Measurements from ENCODE around the gene ZSCAN10.

ZSCAN10 gene

GRCh38 chr16:3137267-3137666 lies 38.2 kb upstream of the ZSCAN10 start:
- DNase-seq (ENCODE audit: insufficient read length, low spot score) = no peak
- FAIRE-seq = no peak
- no peak for TF ChIP-seq POU2F2 (IDR thresholded peaks at IDR 0.05; ENCODE audit: low read depth, low read length)
- no peak for TF ChIP-seq PAX5 (IDR thresholded peaks at IDR 0.05; ENCODE audit: insufficient read depth, low read length, severe bottlenecking)
- TF ChIP-seq TAF1 (IDR thresholded peaks at IDR 0.05; ENCODE audit: low read depth, low read length) = no peak
- no peak for TF ChIP-seq POLR2AphosphoS5 (IDR thresholded peaks at IDR 0.05; ENCODE audit: low read depth, low read length)

DNA sequence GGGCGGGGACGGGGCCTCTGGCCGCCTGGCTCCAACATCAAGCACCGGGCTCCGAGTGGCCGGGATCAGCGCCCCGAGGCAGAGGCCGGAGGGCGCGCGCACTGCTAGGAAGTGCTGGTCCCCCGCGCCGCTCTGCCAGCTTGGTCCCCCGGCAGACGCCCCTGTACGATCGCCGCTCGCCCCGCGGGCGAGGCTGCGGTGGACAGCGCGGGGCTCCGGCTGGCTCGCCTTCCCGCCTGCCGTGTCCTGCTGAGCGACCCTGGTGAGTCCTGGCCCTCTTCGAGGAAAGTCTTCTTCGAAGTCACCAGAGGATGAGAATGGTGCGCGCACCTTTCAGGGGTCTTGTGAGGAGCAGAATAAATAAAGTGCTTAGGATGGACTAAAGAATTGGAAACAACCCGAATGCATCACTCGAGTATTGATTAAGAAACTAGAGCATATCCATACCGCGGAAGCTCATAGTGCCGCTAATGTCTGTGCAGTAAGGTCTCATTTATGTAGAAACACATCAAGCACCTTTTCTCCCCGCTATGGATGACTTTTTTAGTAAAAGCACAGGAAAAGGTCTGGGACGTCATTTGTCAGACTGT lies 36.1 kb upstream of the ZSCAN10 start:
- no peak for TF ChIP-seq POU2F2 (IDR thresholded peaks at IDR 0.05; ENCODE audit: low read depth, low read length)
- TF ChIP-seq POLR2A (IDR thresholded peaks at IDR 0.05; ENCODE audit: low read depth, low read length) = 0 out of 2 replicates have a peak, but pooled peaks have one; percentile 7
- FAIRE-seq (no peak), DNase-seq (ENCODE audit: insufficient read length, low spot score) (no peak)

GRCh38 chr16:3134338-3135125 lies 35.4 kb upstream of the ZSCAN10 start, which contains the start of gene ZNF213:
TSS of gene ZNF213 (plus strand) at chr16:3135029. CDS start at chr16:3137281, 2,252 bp downstream.
- DNase-seq (ENCODE audit: insufficient read length, low spot score) (peak; percentile 93), FAIRE-seq (peak; percentile 95)
- TF ChIP-seq POU2F2 (IDR thresholded peaks at IDR 0.05; ENCODE audit: low read depth, low read length) (no peak), POLR2AphosphoS5 (IDR thresholded peaks at IDR 0.05; ENCODE audit: low read depth, low read length) (peak; percentile 84), SPI1 (IDR thresholded peaks at IDR 0.05; ENCODE audit: low read depth, low read length) (no peak; the same call in 1 of the 2 replicates), PAX5 (IDR thresholded peaks at IDR 0.05; ENCODE audit: insufficient read depth, low read length, severe bottlenecking) (no peak), POLR2A (IDR thresholded peaks at IDR 0.05; ENCODE audit: low read depth, low read length) (peak; percentile 77), TAF1 (IDR thresholded peaks at IDR 0.05; ENCODE audit: low read depth, low read length) (peak; percentile 51)

GRCh38 chr16:3133844-3134243 lies 34.8 kb upstream of the ZSCAN10 start:
- TF ChIP-seq POLR2A (IDR thresholded peaks at IDR 0.05; ENCODE audit: low read depth, low read length) (no peak), PAX5 (IDR thresholded peaks at IDR 0.05; ENCODE audit: insufficient read depth, low read length, severe bottlenecking) (no peak)
- peak; percentile 1 for DNase-seq (ENCODE audit: insufficient read length, low spot score)
- FAIRE-seq = no peak

DNA sequence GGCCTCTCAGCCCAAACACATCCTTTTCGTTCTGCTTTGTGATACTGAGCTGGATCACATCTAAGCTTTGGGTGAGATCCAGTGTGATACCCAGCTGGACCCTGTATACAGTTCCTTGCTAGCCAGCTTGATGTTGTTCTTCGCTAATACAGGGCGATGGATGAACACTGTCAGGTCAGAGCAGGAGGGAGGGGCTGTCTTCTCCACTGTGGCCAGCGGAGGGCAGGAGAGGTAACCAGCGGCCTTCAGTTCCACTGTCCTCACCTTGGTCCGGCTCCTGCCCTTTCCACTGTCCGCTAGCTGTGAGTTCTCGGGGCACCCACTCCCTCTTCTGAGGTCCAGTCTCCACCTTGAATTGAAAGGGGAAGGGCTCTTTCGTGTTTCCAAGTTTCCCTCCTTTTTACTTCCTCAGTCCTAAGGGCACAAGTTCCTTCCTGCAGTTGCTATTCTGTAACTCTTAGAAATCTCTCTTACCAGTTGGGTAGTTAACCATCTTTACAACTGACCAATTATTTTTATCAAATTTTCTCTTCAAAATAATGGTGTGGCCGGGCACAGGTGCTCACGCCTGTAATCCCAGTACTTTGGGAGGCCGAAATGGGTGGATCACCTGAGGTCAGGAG lies 32.8 kb upstream of the ZSCAN10 start:
- TF ChIP-seq POU2F2 (IDR thresholded peaks at IDR 0.05; ENCODE audit: low read depth, low read length) (no peak), POLR2AphosphoS5 (IDR thresholded peaks at IDR 0.05; ENCODE audit: low read depth, low read length) (no peak), TAF1 (IDR thresholded peaks at IDR 0.05; ENCODE audit: low read depth, low read length) (no peak), POLR2A (IDR thresholded peaks at IDR 0.05; ENCODE audit: low read depth, low read length) (no peak), PAX5 (IDR thresholded peaks at IDR 0.05; ENCODE audit: insufficient read depth, low read length, severe bottlenecking) (no peak)
- peak; percentile 5 for DNase-seq (ENCODE audit: insufficient read length, low spot score)
- FAIRE-seq = no peak

DNA sequence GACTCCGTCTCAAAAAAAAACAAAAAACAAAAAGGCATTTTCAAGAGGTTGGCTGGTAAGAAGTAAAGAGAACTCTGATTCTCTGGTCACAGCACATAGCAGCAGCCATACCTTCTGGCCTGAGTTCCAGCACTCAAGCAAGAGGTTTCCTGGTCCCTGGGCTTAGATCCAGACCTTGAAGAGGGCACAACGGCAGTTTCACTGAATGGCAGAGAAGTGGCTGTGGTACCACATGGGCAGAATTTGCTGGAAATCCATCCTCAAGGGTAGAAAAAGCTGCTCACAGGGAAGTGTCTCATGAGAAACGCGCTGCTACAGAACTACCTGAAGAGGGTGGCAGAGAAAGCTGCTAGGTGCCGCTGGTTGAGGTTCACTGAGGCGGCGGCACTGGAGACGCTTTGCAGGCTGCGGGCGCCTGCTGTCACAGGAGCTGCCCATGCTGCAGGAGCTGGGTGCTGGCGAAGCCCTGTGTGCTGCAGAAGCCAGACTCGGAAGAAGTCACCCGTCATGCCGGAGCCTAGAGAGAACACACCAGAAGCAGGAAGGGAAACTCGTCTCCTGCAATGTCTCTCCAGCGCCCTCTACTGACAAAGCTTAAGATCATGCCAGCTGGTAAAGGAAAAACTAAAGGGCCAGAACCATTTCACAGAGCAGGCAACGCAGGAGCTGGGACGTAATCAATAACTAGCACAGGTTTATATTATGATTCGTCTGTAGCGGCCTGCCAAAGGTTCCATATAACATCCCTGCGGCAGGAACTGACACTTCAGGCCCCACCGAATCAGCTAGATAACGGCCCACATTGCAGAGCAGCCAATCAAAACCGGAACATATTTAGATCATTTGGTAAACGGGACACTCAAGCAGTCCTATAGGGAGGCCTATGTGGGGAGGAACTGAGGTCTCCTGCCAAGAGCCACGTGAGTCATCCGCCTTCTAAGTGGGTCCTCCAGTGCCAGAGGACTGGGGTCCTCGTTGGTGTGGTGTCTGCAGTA lies 30.3 kb upstream of the ZSCAN10 start:
- FAIRE-seq = peak; percentile 86
- TF ChIP-seq POU2F2 (IDR thresholded peaks at IDR 0.05; ENCODE audit: low read depth, low read length) (peak; percentile 45; the same call in 1 of the 2 replicates), POLR2AphosphoS5 (IDR thresholded peaks at IDR 0.05; ENCODE audit: low read depth, low read length) (peak; percentile 68; the same call in 1 of the 2 replicates), SPI1 (IDR thresholded peaks at IDR 0.05; ENCODE audit: low read depth, low read length) (peak; percentile 48; the same call in 1 of the 2 replicates), TAF1 (IDR thresholded peaks at IDR 0.05; ENCODE audit: low read depth, low read length) (no peak), POLR2A (IDR thresholded peaks at IDR 0.05; ENCODE audit: low read depth, low read length) (0 out of 2 replicates have a peak, but pooled peaks have one; percentile 35), PAX5 (IDR thresholded peaks at IDR 0.05; ENCODE audit: insufficient read depth, low read length, severe bottlenecking) (no peak)
- DNase-seq (ENCODE audit: insufficient read length, low spot score) = no peak

DNA sequence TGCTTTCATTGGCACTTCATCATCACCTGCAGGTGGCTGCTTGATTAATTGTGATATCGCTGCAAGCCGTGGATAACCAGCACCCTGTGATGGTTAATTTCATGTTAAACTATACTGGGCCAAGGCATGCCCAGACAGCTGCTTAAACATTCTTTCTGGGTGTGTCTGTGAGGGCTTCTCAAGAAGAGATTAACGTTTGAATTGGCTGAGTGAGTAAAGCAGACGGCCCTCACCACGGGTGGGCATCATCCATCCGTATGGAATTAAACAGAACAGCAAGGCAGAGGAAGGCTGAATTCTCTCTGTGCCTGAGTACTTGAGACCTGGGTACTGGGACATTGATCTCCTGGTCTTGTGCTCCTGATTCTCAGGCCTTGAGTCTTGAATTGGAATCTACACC lies 28.7 kb upstream of the ZSCAN10 start:
- no peak for DNase-seq (ENCODE audit: insufficient read length, low spot score)
- TF ChIP-seq POU2F2 (IDR thresholded peaks at IDR 0.05; ENCODE audit: low read depth, low read length) (no peak), TAF1 (IDR thresholded peaks at IDR 0.05; ENCODE audit: low read depth, low read length) (no peak), POLR2A (IDR thresholded peaks at IDR 0.05; ENCODE audit: low read depth, low read length) (no peak), SPI1 (IDR thresholded peaks at IDR 0.05; ENCODE audit: low read depth, low read length) (no peak), PAX5 (IDR thresholded peaks at IDR 0.05; ENCODE audit: insufficient read depth, low read length, severe bottlenecking) (no peak), POLR2AphosphoS5 (IDR thresholded peaks at IDR 0.05; ENCODE audit: low read depth, low read length) (no peak)

GRCh38 chr16:3123986-3124886 lies 25.1 kb upstream of the ZSCAN10 start:
- DNase-seq (ENCODE audit: insufficient read length, low spot score) (peak; percentile 93), FAIRE-seq (peak; percentile 99)
- peak; percentile 67; the same call in 1 of the 2 replicates for TF ChIP-seq POLR2AphosphoS5 (IDR thresholded peaks at IDR 0.05; ENCODE audit: low read depth, low read length)
- peak; percentile 68 for TF ChIP-seq POLR2A (IDR thresholded peaks at IDR 0.05; ENCODE audit: low read depth, low read length)
- TF ChIP-seq PAX5 (IDR thresholded peaks at IDR 0.05; ENCODE audit: insufficient read depth, low read length, severe bottlenecking) = peak; percentile 60
- no peak for TF ChIP-seq POU2F2 (IDR thresholded peaks at IDR 0.05; ENCODE audit: low read depth, low read length)
- TF ChIP-seq SPI1 (IDR thresholded peaks at IDR 0.05; ENCODE audit: low read depth, low read length) = no peak
- TF ChIP-seq TAF1 (IDR thresholded peaks at IDR 0.05; ENCODE audit: low read depth, low read length) = peak; percentile 82

More for the DNA sequence above, 28.7 kb upstream of the ZSCAN10 start:
- no peak for FAIRE-seq

Data from GM12891 (cell line).